Fibroblast of pulmonary artery (primary cell): Measurements from ENCODE around the gene CAPN12.

ENCODE experiments used
- DNase-seq: peaks from one replicate; pipeline ENCODE4 v3.0.0-alpha.2; 2010; ENCODE audit warnings: low read depth
- H3K4me3 ChIP-seq: replicated peaks from 2 replicates; pipeline ENCODE4 v1.5.1; 2011; ENCODE audit warnings: low read depth, mild to moderate bottlenecking, control low read depth, low read length, moderate library complexity
- TF ChIP-seq, protein P1 (sequence below): IDR thresholded peaks from 2 replicates; pipeline ENCODE4 v1.5.1; 2011; ENCODE audit warnings: mild to moderate bottlenecking, control low read depth, low read length, inconsistent platforms; ENCODE audit errors: missing control alignments

Gene CAPN12

DNA sequence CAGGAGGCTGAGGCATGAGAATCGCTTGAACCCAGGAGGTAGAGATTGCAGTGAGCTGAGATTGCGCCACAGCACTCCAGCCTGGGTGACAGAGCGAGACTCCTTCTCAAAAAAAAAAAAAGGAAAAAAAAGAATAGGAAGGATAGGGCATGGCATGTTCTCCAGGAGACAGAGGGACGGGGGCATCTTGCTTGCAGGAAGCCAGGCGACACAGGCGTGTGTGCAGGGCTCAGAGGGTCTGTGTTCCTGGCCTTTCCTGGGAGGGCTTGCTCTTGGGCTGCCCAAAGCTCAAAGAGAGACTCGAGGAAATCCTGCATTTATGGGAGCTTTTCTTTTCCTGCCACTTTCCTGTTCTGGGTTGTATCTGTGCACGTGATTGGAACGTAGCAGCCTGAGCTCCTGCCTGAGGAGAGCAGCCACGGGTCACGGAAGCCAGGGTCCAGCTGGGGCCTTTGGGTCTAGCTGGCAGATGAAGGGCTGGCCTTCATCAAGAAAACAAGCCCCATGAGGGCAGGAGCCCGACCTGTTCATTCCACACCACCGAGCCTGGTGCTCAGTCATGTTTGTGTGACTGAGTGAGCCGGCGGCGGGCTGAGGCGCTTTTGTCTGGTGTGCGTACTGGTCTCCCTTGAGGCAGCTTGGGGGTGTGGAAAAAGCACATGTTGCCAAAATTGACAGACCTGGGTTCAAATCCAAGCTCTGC is 44.5 kb downstream of the CAPN12 start:
- TF ChIP-seq, protein P1, sequence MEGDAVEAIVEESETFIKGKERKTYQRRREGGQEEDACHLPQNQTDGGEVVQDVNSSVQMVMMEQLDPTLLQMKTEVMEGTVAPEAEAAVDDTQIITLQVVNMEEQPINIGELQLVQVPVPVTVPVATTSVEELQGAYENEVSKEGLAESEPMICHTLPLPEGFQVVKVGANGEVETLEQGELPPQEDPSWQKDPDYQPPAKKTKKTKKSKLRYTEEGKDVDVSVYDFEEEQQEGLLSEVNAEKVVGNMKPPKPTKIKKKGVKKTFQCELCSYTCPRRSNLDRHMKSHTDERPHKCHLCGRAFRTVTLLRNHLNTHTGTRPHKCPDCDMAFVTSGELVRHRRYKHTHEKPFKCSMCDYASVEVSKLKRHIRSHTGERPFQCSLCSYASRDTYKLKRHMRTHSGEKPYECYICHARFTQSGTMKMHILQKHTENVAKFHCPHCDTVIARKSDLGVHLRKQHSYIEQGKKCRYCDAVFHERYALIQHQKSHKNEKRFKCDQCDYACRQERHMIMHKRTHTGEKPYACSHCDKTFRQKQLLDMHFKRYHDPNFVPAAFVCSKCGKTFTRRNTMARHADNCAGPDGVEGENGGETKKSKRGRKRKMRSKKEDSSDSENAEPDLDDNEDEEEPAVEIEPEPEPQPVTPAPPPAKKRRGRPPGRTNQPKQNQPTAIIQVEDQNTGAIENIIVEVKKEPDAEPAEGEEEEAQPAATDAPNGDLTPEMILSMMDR: no peak
- H3K4me3 ChIP-seq: no peak overlapping the region
- DNase-seq: no peak

DNA sequence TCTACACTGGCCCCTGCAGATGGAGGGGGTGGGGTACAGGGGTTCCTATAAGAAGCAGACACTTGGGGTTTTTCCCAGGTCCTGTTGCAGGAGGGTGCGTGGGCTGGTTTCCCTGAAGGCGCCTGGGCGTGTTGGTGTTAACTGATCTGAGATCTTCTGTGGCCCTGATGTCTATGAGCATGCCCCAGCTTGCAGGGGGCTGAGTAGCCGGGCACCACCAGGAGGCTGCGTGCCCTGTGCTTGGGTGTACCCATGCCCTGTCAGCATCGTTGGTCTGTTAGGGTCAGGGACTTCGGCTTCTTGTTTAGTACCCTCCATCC is 45.3 kb downstream of the CAPN12 start:
- H3K4me3 ChIP-seq: no peak overlapping the region
- DNase-seq: no peak
- TF ChIP-seq, protein P1: no peak

DNA sequence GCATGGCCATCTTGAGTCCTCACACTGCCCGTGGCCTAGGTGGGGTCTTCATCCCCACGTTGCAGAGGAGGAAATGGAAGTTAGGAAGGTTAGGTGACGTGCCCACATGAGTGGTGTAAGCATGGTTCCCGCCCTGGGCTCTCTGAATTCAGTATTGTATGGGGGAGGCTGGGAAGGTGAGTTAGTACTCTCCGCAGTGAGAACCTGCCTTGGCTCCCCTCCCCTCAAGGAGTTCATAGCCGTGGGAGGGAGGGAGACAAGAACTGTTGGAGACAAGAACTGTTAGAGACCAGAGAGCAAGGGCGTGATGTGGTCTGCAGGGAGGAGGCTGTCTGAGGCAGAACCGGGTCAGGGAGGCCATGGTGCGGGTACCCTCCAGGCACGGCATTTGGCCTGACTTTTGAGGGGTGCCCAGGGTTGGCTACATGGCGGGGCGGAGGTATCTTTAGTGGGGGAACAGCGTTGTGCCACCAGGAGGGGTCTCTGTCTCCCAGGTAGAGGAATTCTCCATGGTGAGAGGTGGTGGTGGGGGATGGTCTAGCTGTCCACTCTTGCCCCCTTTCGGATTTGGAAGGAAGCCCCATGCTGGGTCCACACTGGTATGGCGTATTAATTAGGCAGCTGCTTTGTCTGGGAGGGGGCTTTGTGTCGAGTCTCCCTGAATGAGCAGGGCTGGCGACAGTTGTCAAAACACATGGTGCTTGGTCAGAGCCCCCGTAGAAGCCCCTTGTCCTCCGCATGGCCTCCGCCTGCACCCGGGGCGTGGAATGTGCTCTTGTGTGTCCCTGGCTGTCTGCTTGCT is 45.8 kb downstream of the CAPN12 start:
- H3K4me3 ChIP-seq: no peak overlapping the region
- no peak for DNase-seq
- TF ChIP-seq, protein P1: no peak

DNA sequence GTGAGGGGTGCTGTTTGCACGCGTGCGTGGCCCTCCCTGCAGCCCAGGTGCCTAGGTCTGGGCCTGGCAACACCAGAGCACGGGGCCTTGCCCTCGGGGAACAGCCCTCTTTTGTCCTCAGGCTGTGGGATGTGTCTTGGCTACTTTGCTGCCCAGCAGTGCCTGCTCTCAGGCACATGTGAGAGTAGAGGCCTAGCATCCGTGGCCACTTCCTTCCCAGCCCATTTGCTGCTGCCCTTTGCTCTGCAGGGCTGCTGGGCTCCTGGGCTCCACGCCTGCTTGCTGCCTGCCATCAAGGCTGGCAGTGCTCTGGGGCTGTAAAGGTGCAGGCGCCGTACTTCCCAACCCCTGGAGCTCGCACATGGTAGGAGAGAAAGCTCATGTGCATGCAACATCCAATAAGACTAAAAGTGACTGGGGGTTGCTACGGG is 46.6 kb downstream of the CAPN12 start:
- no peak for DNase-seq
- TF ChIP-seq, protein P1: no peak
- H3K4me3 ChIP-seq: no peak overlapping the region

DNA sequence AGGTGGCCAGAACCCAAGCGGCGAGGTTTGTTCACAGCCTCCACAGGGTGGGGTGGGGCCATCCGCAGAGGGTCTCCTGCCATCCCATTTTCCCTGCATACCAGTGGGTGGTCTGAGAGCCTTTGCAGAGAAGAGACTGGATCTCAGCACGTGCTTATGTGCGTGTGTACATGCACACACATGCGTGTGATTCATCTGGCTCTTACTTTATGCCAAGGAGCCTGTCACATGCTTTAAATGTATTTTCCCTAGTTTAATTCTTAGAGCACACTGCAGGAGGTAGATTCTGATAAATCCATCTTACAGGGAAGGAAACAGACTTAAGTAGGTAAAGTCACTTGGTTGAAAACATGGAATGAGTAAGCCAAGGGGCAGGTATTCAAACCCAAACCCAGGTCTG is 47.1 kb downstream of the CAPN12 start:
- H3K4me3 ChIP-seq: no peak overlapping the region
- TF ChIP-seq, protein P1: no peak
- DNase-seq: no peak

DNA sequence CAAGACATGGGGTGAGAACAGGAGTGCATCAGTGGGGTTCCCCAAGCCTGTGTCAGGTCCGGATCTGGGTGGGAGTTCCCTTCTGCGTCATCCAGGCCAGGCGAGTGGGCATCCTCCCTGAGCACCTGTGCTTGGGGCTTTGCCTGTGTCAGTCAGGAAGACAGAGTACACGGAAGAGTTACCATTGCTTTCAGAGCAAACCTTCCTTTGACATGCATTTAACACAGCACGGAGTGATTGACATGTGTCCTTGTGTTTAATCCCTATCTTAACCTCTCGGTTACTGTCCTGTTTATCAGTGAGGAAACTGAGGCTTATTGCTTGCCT is 47.6 kb downstream of the CAPN12 start:
- H3K4me3 ChIP-seq: no peak overlapping the region

More for the DNA sequence above, 47.6 kb downstream of the CAPN12 start:
- TF ChIP-seq, protein P1: no peak
- no peak for DNase-seq
